Breast epithelium (tissue), 3 donors: ENCODE data around the gene SLC22A13.

Experiments
- CTCF ChIP-seq, 3 donors: fragments of 450-650 bp; IDR thresholded peaks; one replicate each; pipeline ENCODE4 v1.5.1; 2016 to 2017; ENCODE audit warnings: antibody characterized with exemption in 3 of 3, mild to moderate bottlenecking in 3 of 3, moderate library complexity in 3 of 3
- POLR2A ChIP-seq: fragments of 450-650 bp; IDR thresholded peaks from one replicate; pipeline ENCODE4 v1.6.1; 2016; ENCODE audit warnings: antibody characterized with exemption, mild to moderate bottlenecking, moderate library complexity
- POLR2AphosphoS5 ChIP-seq, 3 donors: sonication (generic); formaldehyde crosslinking; IDR thresholded peaks; one replicate each; pipeline ENCODE4 v1.6.1; 2017; ENCODE audit warnings: antibody characterized with exemption in 3 of 3

- TF ChIP-seq CTCF (IDR thresholded peaks at IDR 0.05) (no peak), POLR2A (no peak), POLR2AphosphoS5 (IDR thresholded peaks at IDR 0.05) (no peak)
Observed at GRCh38 chr3:38251197-38251596, 14.4 kb upstream of the SLC22A13 start.
